ENCODE data around the gene FAIM. TPM values are rescaled to one million over a fixed set of nuclear protein-coding genes. Genes with fewer than 3 reads are reported as not detected.

FAIM gene
- total RNA-seq, 1 experiment from 2014 or later, result 6.4 TPM

DNA sequence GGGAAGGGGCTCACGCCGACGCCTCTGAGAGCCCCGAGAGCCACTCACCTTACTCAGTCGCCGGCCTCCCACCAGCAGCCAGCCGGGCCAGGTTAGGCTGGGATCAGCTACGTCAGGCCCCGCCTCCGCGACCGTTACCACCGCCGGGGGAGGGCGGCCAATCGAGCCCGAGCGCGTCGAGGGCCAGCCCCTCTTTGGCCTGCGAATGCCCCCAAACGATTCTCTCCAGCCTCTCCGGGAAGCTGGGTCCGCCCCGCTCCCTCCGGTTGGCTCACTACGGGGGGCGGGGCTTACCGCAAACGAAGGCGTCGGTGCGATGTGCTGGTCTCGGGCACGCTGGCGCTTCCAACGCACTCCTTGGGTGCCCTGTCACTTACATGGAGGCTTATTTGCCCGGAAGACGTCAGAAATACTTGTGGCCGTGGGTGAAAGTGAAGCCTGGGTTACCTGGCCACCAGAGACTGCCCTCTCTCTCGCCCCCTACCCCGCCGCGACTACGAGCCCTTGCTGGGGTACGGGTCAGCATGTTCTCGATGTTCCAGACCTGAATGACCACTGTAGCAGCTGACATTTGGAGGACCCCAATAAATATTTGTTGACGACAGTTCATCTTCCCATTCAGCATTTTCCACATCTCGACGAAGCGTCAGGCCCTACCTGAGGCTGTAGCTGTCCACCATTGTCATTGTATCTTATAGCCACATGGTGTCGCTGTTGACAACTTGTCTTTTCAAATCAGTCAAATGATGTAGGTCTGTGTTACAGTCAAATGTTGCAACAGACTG is 14.2 kb upstream of the FAIM start, which contains the start of gene CEP70:
CEP70 (minus strand) TSS at position 111 of the 785 bp plus-strand sequence. CDS start 21,333 bp downstream, outside the sequence.
- ATAC-seq (peak; percentile 93), DNase-seq (ENCODE audit: low spot score) (peak; percentile 95)
- Mint-ChIP-seq H3K36me3 (peaks cover 7% of the 10 kb centered on the region), H3K4me3 (peak within 1 kb of the TSS; percentile 96), H3K27me3 (ENCODE audit: low read depth) (no peaks in the 10 kb centered on the region), H3K4me1 (peaks cover 21% of the 10 kb centered on the region), H3K27ac (peak within 1 kb of the TSS; percentile 95), H3K9me3 (peaks cover 16% of the 10 kb centered on the region)
- ChIA-PET POLR2A (interaction anchor here (0.5 to 2.0 kb wide), 10 partner anchors 9 to 341 kb away, joined by 3 to 13 read pairs (median 4); partner anchors contain the start of gene FAIM), CTCF (interaction anchor here (0.6 to 3.4 kb wide), 40 partner anchors 9 to 385 kb away, joined by 3 to 108 read pairs (median 4); partner anchors contain the start of genes ESYT3 and FAIM)
- TF ChIP-seq GABPB1 (CRISPR knock-in tag; IDR thresholded peaks at IDR 0.05) (peak; percentile 72), FOXP1 (CRISPR knock-in tag; IDR thresholded peaks at IDR 0.05; ENCODE audit: borderline replicate concordance) (peak; percentile 94), ZNF219 (CRISPR knock-in tag; IDR thresholded peaks at IDR 0.05; ENCODE audit: borderline replicate concordance) (no peak), NR1H2 (CRISPR knock-in tag; IDR thresholded peaks at IDR 0.05) (no peak), ZNF317 (CRISPR knock-in tag; IDR thresholded peaks at IDR 0.05; ENCODE audit: borderline replicate concordance, low read depth) (no peak), NFE2L1 (CRISPR knock-in tag; IDR thresholded peaks at IDR 0.05) (peak; percentile 86; the same call in 1 of the 2 replicates), RELA (CRISPR knock-in tag; IDR thresholded peaks at IDR 0.05; ENCODE audit: borderline replicate concordance) (peak; percentile 93; the same call in 1 of the 2 replicates), GRHL2 (CRISPR knock-in tag; IDR thresholded peaks at IDR 0.05; ENCODE audit: insufficient replicate concordance, severe bottlenecking) (no peak), NR2C2 (CRISPR knock-in tag; IDR thresholded peaks at IDR 0.05) (no peak), NFYB (CRISPR knock-in tag; conservative IDR thresholded peaks at IDR 0.05; ENCODE audit: low read depth) (peak; percentile 74), HMGA2 (CRISPR knock-in tag; IDR thresholded peaks at IDR 0.05) (no peak), CREB1 (CRISPR knock-in tag; IDR thresholded peaks at IDR 0.05) (no peak; the same call in 1 of the 2 replicates), ZNF138 (CRISPR knock-in tag; conservative IDR thresholded peaks at IDR 0.05) (no peak), ETV6 (CRISPR knock-in tag; IDR thresholded peaks at IDR 0.05) (no peak; the same call in 1 of the 2 replicates), USF2 (CRISPR knock-in tag; IDR thresholded peaks at IDR 0.05) (peak; percentile 19; the same call in 1 of the 2 replicates), ZNF423 (CRISPR knock-in tag; IDR thresholded peaks at IDR 0.05) (0 out of 2 replicates have a peak, but pooled peaks have one; percentile 3), SMAD3 (CRISPR knock-in tag; IDR thresholded peaks at IDR 0.05; ENCODE audit: borderline replicate concordance) (peak; percentile 91), ELF4 (CRISPR knock-in tag; IDR thresholded peaks at IDR 0.05; ENCODE audit: low read depth) (peak; percentile 67; the same call in 1 of the 2 replicates), NR3C1 (CRISPR knock-in tag; conservative IDR thresholded peaks at IDR 0.05; ENCODE audit: low read depth) (no peak)
- TF ChIP-seq, protein P1, sequence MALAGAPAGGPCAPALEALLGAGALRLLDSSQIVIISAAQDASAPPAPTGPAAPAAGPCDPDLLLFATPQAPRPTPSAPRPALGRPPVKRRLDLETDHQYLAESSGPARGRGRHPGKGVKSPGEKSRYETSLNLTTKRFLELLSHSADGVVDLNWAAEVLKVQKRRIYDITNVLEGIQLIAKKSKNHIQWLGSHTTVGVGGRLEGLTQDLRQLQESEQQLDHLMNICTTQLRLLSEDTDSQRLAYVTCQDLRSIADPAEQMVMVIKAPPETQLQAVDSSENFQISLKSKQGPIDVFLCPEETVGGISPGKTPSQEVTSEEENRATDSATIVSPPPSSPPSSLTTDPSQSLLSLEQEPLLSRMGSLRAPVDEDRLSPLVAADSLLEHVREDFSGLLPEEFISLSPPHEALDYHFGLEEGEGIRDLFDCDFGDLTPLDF (CRISPR knock-in tag; IDR thresholded peaks at IDR 0.05), result peak; percentile 44; the same call in 1 of the 2 replicates
- TF ChIP-seq, protein P2, sequence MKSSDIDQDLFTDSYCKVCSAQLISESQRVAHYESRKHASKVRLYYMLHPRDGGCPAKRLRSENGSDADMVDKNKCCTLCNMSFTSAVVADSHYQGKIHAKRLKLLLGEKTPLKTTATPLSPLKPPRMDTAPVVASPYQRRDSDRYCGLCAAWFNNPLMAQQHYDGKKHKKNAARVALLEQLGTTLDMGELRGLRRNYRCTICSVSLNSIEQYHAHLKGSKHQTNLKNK (CRISPR knock-in tag; IDR thresholded peaks at IDR 0.05), result no peak
- TF ChIP-seq, protein P3, sequence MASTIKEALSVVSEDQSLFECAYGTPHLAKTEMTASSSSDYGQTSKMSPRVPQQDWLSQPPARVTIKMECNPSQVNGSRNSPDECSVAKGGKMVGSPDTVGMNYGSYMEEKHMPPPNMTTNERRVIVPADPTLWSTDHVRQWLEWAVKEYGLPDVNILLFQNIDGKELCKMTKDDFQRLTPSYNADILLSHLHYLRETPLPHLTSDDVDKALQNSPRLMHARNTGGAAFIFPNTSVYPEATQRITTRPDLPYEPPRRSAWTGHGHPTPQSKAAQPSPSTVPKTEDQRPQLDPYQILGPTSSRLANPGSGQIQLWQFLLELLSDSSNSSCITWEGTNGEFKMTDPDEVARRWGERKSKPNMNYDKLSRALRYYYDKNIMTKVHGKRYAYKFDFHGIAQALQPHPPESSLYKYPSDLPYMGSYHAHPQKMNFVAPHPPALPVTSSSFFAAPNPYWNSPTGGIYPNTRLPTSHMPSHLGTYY (CRISPR knock-in tag; IDR thresholded peaks at IDR 0.05), result no peak
- TF ChIP-seq, protein P4, sequence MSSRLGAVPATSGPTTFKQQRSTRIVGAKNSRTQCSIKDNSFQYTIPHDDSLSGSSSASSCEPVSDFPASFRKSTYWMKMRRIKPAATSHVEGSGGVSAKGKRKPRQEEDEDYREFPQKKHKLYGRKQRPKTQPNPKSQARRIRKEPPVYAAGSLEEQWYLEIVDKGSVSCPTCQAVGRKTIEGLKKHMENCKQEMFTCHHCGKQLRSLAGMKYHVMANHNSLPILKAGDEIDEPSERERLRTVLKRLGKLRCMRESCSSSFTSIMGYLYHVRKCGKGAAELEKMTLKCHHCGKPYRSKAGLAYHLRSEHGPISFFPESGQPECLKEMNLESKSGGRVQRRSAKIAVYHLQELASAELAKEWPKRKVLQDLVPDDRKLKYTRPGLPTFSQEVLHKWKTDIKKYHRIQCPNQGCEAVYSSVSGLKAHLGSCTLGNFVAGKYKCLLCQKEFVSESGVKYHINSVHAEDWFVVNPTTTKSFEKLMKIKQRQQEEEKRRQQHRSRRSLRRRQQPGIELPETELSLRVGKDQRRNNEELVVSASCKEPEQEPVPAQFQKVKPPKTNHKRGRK (CRISPR knock-in tag; IDR thresholded peaks at IDR 0.05; ENCODE audit: borderline replicate concordance), result no peak
- TF ChIP-seq, protein P5, sequence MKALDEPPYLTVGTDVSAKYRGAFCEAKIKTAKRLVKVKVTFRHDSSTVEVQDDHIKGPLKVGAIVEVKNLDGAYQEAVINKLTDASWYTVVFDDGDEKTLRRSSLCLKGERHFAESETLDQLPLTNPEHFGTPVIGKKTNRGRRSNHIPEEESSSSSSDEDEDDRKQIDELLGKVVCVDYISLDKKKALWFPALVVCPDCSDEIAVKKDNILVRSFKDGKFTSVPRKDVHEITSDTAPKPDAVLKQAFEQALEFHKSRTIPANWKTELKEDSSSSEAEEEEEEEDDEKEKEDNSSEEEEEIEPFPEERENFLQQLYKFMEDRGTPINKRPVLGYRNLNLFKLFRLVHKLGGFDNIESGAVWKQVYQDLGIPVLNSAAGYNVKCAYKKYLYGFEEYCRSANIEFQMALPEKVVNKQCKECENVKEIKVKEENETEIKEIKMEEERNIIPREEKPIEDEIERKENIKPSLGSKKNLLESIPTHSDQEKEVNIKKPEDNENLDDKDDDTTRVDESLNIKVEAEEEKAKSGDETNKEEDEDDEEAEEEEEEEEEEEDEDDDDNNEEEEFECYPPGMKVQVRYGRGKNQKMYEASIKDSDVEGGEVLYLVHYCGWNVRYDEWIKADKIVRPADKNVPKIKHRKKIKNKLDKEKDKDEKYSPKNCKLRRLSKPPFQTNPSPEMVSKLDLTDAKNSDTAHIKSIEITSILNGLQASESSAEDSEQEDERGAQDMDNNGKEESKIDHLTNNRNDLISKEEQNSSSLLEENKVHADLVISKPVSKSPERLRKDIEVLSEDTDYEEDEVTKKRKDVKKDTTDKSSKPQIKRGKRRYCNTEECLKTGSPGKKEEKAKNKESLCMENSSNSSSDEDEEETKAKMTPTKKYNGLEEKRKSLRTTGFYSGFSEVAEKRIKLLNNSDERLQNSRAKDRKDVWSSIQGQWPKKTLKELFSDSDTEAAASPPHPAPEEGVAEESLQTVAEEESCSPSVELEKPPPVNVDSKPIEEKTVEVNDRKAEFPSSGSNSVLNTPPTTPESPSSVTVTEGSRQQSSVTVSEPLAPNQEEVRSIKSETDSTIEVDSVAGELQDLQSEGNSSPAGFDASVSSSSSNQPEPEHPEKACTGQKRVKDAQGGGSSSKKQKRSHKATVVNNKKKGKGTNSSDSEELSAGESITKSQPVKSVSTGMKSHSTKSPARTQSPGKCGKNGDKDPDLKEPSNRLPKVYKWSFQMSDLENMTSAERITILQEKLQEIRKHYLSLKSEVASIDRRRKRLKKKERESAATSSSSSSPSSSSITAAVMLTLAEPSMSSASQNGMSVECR (CRISPR knock-in tag; IDR thresholded peaks at IDR 0.05; ENCODE audit: borderline replicate concordance), result no peak
- TF ChIP-seq, protein P6, sequence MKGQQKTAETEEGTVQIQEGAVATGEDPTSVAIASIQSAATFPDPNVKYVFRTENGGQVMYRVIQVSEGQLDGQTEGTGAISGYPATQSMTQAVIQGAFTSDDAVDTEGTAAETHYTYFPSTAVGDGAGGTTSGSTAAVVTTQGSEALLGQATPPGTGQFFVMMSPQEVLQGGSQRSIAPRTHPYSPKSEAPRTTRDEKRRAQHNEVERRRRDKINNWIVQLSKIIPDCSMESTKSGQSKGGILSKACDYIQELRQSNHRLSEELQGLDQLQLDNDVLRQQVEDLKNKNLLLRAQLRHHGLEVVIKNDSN (CRISPR knock-in tag; IDR thresholded peaks at IDR 0.05), result no peak

Measured in WTC11 (cell line).